A549 (cell line): ENCODE data around the gene COL5A1. TPM values are rescaled to one million over a fixed set of nuclear protein-coding genes. Genes with fewer than 3 reads are reported as not detected.

Source experiments
- ATAC-seq, 2 experiments: fragments of 200-7000 bp in 1 of 2; fragments of >200 bp in 1 of 2; cut with Nextera tagmentation in 1 of 2; cut with Tn5 transposase in 1 of 2; 3 replicates each; pipeline versions ENCODE4 v1.8.0 to v1.9.1; 2018 to 2020; ENCODE audit warnings: mild to moderate bottlenecking in 1 of 2, moderate library complexity in 1 of 2
- CTCF ChIA-PET: fragments of 300-600 bp; sonication (Branson Sonifier 250); formaldehyde crosslinking; extraction: SDS; loops from one replicate; lab custom pipeline; 2021; ENCODE audit warnings: antibody characterized with exemption, inconsistent platforms; lab: Yijun Ruan, JAX
- POLR2A ChIA-PET: fragments of 350-600 bp; formaldehyde crosslinking; extraction: SDS; loops from one replicate; lab custom pipeline; 2021; ENCODE audit warnings: antibody characterized with exemption, inconsistent platforms; lab: Yijun Ruan, JAX
- DNase-seq, 2 experiments: peaks; one replicate each; pipeline versions ENCODE4 v3.0.0 to v3.0.0-alpha.2; 2011 to 2016; ENCODE audit warnings: low read depth in 1 of 2, low spot score in 1 of 2
- FAIRE-seq: peaks from 2 replicates; lab custom pipeline; 2011; peaks lifted over from hg19 to GRCh38; lab: Jason Lieb, UNC
- H3K27ac ChIP-seq, 2 experiments: fragments of >200 bp; sonication (Bioruptor Twin); formaldehyde crosslinking; 3 replicates each; pipeline ENCODE4 v1.5.1; 2016 to 2017
- H3K4me1 ChIP-seq: fragments of >200 bp; sonication (Bioruptor Twin); formaldehyde crosslinking; 3 replicates; pipeline ENCODE4 v1.6.1; 2016
- H3K4me2 ChIP-seq: fragments of >200 bp; sonication (Bioruptor Twin); formaldehyde crosslinking; 3 replicates; pipeline ENCODE4 v1.6.1; 2016
- H3K4me3 ChIP-seq: fragments of >200 bp; sonication (Bioruptor Twin); formaldehyde crosslinking; 3 replicates; pipeline ENCODE4 v1.5.1; 2016
- H3K9me3 ChIP-seq: fragments of >200 bp; sonication (Bioruptor Twin); formaldehyde crosslinking; 3 replicates; pipeline ENCODE4 v1.6.1; 2016
- CBX8 ChIP-seq: fragments of 200-600 bp; sonication (generic); IDR thresholded peaks from 2 replicates; pipeline ENCODE4 v1.6.1; 2016
- EHF ChIP-seq: fragments of 250-450 bp; sonication (Bioruptor Pico); IDR thresholded peaks from 2 replicates; pipeline ENCODE4 v1.5.0; 2020; ENCODE audit warnings: mild to moderate bottlenecking
- EHMT2 ChIP-seq: fragments of 200-600 bp; sonication (generic); IDR thresholded peaks from 2 replicates; pipeline ENCODE4 v1.6.1; 2016; ENCODE audit warnings: antibody characterized with exemption, low read depth, mild to moderate bottlenecking, moderate library complexity
- FOSL2 ChIP-seq, 2 experiments: fragments of 450-650 bp in 1 of 2; fragments of >200 bp in 1 of 2; sonication (Bioruptor Twin) in 1 of 2; formaldehyde crosslinking; IDR thresholded peaks; 2 replicates each; pipeline versions ENCODE4 v1.5.0 to v1.6.1; 2016 to 2020; ENCODE audit warnings: mild to moderate bottlenecking in 1 of 2, moderate library complexity in 1 of 2
- HOXB13 ChIP-seq: fragments of 250-450 bp; sonication (Bioruptor Pico); IDR thresholded peaks from 2 replicates; pipeline ENCODE4 v1.5.0; 2020; ENCODE audit warnings: low read depth, mild to moderate bottlenecking, moderate library complexity
- NFE2L2 ChIP-seq: fragments of 150-350 bp; conservative IDR thresholded peaks from 2 replicates; pipeline ENCODE4 v1.6.1; 2014; ENCODE audit warnings: low read length
- PHF8 ChIP-seq: fragments of 200-600 bp; sonication (generic); IDR thresholded peaks from 2 replicates; pipeline ENCODE4 v1.6.1; 2016; ENCODE audit warnings: low read depth, mild to moderate bottlenecking, antibody characterized with exemption, moderate library complexity, borderline replicate concordance
- RCOR1 ChIP-seq: fragments of 150-350 bp; IDR thresholded peaks from 2 replicates; pipeline ENCODE4 v1.6.1; 2014; ENCODE audit warnings: antibody characterized with exemption, low read length, low read depth
- SREBF2 ChIP-seq: fragments of 450-650 bp; IDR thresholded peaks from 2 replicates; pipeline ENCODE4 v1.6.1; 2014; ENCODE audit warnings: mild to moderate bottlenecking, moderate library complexity
- TFCP2L1 ChIP-seq: fragments of 250-450 bp; sonication (Bioruptor Pico); IDR thresholded peaks from 2 replicates; pipeline ENCODE4 v1.5.0; 2021; ENCODE audit warnings: mild to moderate bottlenecking
- TP53 ChIP-seq: fragments of 250-450 bp; sonication (Bioruptor Pico); IDR thresholded peaks from 2 replicates; pipeline ENCODE4 v1.5.0; 2021; ENCODE audit warnings: mild to moderate bottlenecking, moderate library complexity
- WGBS: methylation state at CpG from one replicate; pipeline ENCODE4 v1.1.6; 2017; ENCODE audit errors: missing lambda C conversion rate; 5-methylcytosine and 5-hydroxymethylcytosine counted together
- polyA plus RNA-seq, 4 experiments: library from polyadenylated mRNA; depleted of rRNA in 3 of 4; stranded (reverse); fragments of >200 nt; fragmentation: RNase III in 1 of 4; extraction: RNeasy Plus Mini Kit Qiagen cat#74134 plus additional on column Dnase treatment in 1 of 4; gene quantifications; 2 replicates in 3 of 4; 3 replicates in 1 of 4; pipeline ENCODE4 v1.2.3, GENCODE V29; 2011 to 2017
- TF ChIP-seq, protein P1 (sequence below): fragments of 450-650 bp; IDR thresholded peaks from 2 replicates; pipeline ENCODE4 v1.6.1; 2014; ENCODE audit warnings: antibody characterized with exemption
- TF ChIP-seq, protein P2 (sequence below): IDR thresholded peaks from 2 replicates; pipeline ENCODE4 v1.6.1; 2012
- TF ChIP-seq, protein P3 (sequence below): fragments of >200 bp; sonication (Bioruptor Twin); formaldehyde crosslinking; IDR thresholded peaks from 3 replicates; pipeline ENCODE4 v1.6.1; 2016
- TF ChIP-seq, protein P4 (sequence below): IDR thresholded peaks from 2 replicates; pipeline ENCODE4 v1.6.1; 2012; ENCODE audit warnings: low read depth, borderline replicate concordance
- TF ChIP-seq, protein P5 (sequence below): IDR thresholded peaks from 2 replicates; pipeline ENCODE4 v1.6.1; 2012

COL5A1 gene
- polyA plus RNA-seq, 2 of the 4 experiments (the other 2 are of a cell fraction): 16.1 to 67.5 TPM

DNA sequence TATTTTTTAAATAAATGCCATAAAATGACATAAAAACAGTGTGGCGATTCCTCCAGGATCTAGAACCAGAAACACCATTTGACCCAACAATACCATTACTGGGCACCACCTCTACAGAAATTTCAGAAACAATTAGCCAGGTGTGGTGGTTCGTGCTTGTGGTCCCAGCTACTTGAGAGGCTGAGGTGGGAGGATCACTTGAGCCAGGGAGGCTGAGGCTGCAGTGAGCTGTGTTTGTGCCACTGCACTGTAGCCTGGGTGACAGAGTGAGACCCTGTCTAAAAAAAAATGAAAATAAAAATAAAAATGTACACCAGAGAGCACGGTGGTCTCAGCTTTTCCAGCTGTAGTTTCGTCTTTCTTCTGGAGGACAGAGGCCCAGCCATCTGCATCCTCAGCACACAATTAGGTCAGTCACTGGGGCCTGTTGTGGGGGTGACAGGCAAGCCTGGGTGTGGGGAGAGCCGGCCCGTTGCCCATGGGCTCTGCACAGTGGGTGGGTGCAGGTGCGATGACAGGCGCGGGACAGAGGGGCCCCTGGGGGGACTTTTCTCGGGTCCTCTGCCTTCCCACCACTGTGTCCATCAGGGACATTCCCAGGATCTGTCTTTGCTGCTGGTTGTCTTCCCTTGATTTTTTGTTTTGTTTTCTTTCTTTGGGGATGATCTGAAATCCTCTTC is 9.8 kb downstream of the COL5A1 start:
- peak overlapping the region in 1 of 2 experiments; percentile 35; a peak in 2 of 6 replicates for H3K27ac ChIP-seq
- no peak for ATAC-seq

DNA sequence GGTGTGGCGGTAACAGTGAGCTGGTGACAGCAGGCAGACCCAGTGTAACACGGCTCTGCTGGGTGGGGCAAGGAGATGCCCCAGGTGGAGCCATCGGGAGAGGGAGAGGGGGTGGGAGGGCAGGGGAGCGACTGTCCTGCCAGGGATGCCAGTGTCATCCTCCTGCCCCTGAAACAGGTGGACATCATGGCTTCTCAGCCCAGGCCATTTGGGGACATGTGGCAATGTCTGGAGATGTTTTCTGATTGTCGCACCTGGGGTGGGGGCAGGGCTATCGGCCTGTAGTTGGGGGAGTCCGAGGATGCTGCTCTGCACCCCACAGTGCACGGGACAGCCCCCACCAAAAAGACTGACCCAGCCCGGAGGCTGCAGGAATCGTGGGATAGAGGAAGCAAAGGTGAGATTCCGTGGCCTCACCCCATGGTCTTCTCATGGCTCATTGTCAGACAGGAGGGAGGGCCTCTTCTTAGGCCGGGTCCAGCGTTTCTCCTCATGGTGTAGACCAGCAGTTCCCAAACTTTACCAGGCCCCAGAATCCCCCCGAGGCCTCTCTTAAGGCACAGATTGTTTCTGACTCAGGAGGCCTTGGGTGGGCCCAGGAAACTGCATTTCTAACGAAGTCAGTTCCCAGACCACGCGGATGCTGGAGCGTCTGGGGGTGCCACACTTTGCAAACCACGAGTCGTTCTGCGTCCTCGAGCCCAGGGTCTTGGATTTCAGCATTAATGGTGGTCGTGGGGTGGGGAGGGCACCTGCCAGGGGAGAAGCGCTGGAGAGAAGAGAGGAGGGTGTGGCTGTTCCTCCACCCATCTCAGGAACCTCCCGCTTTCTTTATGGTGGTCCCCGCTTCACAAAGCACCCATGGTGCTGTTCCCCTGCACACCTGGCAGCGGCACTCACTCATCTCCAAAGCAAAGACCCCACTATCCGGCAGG is 11.0 kb downstream of the COL5A1 start:
- DNase-seq: no peak
- 68% methylated on average over 26 of the region's 28 CpGs for WGBS
- no peak for TF ChIP-seq TFCP2L1 (CRISPR knock-in tag)
- TF ChIP-seq EHMT2: no peak
- TF ChIP-seq, all 56 proteins: peak for 0
- Histone ChIP-seq H3K4me3 (no peak overlapping the region), H3K27ac (peak overlapping the region in 1 of 2 experiments; percentile 35; a peak in 2 of 6 replicates), H3K4me2 (no peak overlapping the region), H3K4me1 (peaks cover 47% of the 10 kb centered on the region), H3K9me3 (no peaks in the 10 kb centered on the region)
- ChIA-PET POLR2A (no interaction called here), CTCF (interaction anchor here (1.2 to 1.9 kb wide), 3 partner anchors 203 to 209 kb away, joined by 3 to 5 read pairs (median 3); no protein-coding TSS in a partner anchor)
- no peak for ATAC-seq
- no peak for FAIRE-seq

More for the DNA sequence above, 9.8 kb downstream of the COL5A1 start:
- ChIA-PET CTCF (interaction anchor here (0.6 to 1.7 kb wide), 4 partner anchors 65 to 480 kb away, joined by 3 to 7 read pairs (median 3); no protein-coding TSS in a partner anchor), POLR2A (no interaction called here)
- Histone ChIP-seq H3K4me3 (no peak overlapping the region), H3K4me2 (no peak overlapping the region), H3K9me3 (no peaks in the 10 kb centered on the region), H3K4me1 (peaks cover 58% of the 10 kb centered on the region)
- DNase-seq (no peak), FAIRE-seq (no peak)
- 86% methylated on average over 10 of the region's 10 CpGs for WGBS
- TF ChIP-seq EHF (CRISPR knock-in tag): no peak

DNA sequence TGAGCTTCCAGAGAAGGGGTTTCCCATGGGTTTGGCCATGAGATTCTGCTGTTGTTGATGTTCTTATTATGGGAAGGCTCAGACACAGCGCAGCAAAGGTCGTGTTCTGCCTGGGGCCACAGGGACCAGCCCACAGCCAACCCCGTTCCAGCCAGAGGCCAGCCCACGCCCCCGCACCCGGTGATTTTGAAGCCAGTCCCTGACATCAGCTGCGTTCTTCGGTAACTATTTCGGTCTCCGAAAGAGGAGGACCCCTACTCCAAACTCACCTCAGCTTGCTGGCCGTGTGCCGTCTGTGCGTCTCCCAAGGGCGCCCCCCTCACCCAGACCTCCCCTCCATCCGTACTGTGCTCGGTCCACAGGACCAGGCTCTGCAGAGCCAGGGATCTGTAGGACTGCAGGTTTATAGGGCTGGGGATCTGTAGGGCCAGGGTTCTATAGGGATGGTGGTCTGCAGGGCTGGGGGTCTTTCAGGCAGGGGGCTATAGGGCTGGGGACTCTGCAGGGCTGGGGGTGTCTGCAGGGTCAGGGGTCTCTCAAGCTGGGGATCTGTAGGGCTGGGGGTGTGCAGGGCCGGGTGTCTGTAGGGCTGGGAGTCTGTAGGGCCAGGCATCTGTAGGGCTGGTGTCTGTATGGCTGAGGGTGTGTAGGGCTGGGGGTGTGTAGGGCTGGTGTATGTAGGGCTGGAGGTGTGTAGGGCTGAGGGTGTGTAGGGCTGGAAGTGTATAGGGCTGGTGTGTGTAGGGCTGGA is 11.8 kb downstream of the COL5A1 start:
- DNase-seq: no peak
- peaks cover 44% of the 10 kb centered on the region for H3K4me1 ChIP-seq
- no peak for FAIRE-seq
- H3K4me3 ChIP-seq: no peak overlapping the region
- 91% methylated on average over 17 of the region's 17 CpGs for WGBS
- POLR2A ChIA-PET: no interaction called here
- peak overlapping the region in 1 of 2 experiments; percentile 60; a peak in 2 of 6 replicates for H3K27ac ChIP-seq
- no peak for TF ChIP-seq SREBF2
- no peak for TF ChIP-seq FOSL2 (IDR thresholded peaks at IDR 0.05)
- TF ChIP-seq FOSL2 (CRISPR knock-in tag; IDR thresholded peaks at IDR 0.05): no peak
- TF ChIP-seq, protein P1, sequence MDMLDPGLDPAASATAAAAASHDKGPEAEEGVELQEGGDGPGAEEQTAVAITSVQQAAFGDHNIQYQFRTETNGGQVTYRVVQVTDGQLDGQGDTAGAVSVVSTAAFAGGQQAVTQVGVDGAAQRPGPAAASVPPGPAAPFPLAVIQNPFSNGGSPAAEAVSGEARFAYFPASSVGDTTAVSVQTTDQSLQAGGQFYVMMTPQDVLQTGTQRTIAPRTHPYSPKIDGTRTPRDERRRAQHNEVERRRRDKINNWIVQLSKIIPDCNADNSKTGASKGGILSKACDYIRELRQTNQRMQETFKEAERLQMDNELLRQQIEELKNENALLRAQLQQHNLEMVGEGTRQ: no peak
- no peak for TF ChIP-seq NFE2L2
- TF ChIP-seq, protein P2, sequence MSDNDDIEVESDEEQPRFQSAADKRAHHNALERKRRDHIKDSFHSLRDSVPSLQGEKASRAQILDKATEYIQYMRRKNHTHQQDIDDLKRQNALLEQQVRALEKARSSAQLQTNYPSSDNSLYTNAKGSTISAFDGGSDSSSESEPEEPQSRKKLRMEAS: no peak
- no peak for TF ChIP-seq TP53 (CRISPR knock-in tag)
- TF ChIP-seq RCOR1: no peak
- TF ChIP-seq HOXB13 (CRISPR knock-in tag): no peak
- no peak for TF ChIP-seq PHF8
- TF ChIP-seq CBX8: no peak
- TF ChIP-seq TFCP2L1 (CRISPR knock-in tag): no peak
- TF ChIP-seq, protein P3, sequence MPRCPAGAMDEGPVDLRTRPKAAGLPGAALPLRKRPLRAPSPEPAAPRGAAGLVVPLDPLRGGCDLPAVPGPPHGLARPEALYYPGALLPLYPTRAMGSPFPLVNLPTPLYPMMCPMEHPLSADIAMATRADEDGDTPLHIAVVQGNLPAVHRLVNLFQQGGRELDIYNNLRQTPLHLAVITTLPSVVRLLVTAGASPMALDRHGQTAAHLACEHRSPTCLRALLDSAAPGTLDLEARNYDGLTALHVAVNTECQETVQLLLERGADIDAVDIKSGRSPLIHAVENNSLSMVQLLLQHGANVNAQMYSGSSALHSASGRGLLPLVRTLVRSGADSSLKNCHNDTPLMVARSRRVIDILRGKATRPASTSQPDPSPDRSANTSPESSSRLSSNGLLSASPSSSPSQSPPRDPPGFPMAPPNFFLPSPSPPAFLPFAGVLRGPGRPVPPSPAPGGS: no peak
- TF ChIP-seq, protein P4, sequence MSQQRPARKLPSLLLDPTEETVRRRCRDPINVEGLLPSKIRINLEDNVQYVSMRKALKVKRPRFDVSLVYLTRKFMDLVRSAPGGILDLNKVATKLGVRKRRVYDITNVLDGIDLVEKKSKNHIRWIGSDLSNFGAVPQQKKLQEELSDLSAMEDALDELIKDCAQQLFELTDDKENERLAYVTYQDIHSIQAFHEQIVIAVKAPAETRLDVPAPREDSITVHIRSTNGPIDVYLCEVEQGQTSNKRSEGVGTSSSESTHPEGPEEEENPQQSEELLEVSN: no peak
- TF ChIP-seq, protein P5, sequence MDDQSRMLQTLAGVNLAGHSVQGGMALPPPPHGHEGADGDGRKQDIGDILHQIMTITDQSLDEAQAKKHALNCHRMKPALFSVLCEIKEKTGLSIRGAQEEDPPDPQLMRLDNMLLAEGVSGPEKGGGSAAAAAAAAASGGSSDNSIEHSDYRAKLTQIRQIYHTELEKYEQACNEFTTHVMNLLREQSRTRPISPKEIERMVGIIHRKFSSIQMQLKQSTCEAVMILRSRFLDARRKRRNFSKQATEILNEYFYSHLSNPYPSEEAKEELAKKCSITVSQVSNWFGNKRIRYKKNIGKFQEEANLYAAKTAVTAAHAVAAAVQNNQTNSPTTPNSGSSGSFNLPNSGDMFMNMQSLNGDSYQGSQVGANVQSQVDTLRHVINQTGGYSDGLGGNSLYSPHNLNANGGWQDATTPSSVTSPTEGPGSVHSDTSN: no peak
- TF ChIP-seq, all 56 proteins: peak for 0
- CTCF ChIA-PET: interaction anchor here (1.2 to 1.9 kb wide), 2 partner anchors 204 to 205 kb away, joined by 3 to 5 read pairs; no protein-coding TSS in a partner anchor
- no peaks in the 10 kb centered on the region for H3K9me3 ChIP-seq
- no peak for ATAC-seq
- no peak overlapping the region for H3K4me2 ChIP-seq
